Natural killer cell (primary cell): ENCODE data around the gene RFC5. TPM values are rescaled to one million over a fixed set of nuclear protein-coding genes. Genes with fewer than 3 reads are reported as not detected.
A peak's percentile ranks its signal among the peaks of the same experiment; 100 is the strongest.

Experiments
- ATAC-seq, 3 donors: fragments of 150-1000 bp in 2 of 3; fragments of 200-7000 bp in 1 of 3; cut with Tn5 transposase; 1 replicate in 1 of 3; 2 replicates in 2 of 3; pipeline ENCODE4 v1.10.0; 2021; ENCODE audit warnings: mild to moderate bottlenecking in 2 of 3, moderate library complexity in 2 of 3
- DNase-seq, 2 donors: peaks; one replicate each; pipeline versions ENCODE4 v3.0.0 to v3.0.0-alpha.2; 2013 to 2021; ENCODE audit warnings: mixed read lengths in 1 of 2
- H3K27ac ChIP-seq: one replicate; pipeline ENCODE4 v1.5.1; 2013; ENCODE audit warnings: mild to moderate bottlenecking, low read length
- H3K27me3 ChIP-seq: one replicate; pipeline ENCODE4 v1.6.1; 2013; ENCODE audit warnings: low read length; ENCODE audit not compliant: control insufficient read depth, insufficient read depth
- H3K36me3 ChIP-seq: one replicate; pipeline ENCODE4 v1.6.1; 2013; ENCODE audit warnings: low read length; ENCODE audit not compliant: control insufficient read depth, insufficient read depth
- H3K4me1 ChIP-seq: one replicate; pipeline ENCODE4 v1.6.1; 2013; ENCODE audit warnings: low read length; ENCODE audit not compliant: control insufficient read depth, insufficient read depth
- H3K4me3 ChIP-seq: one replicate; pipeline ENCODE4 v1.5.1; 2013; ENCODE audit warnings: low read length
- H3K9me3 ChIP-seq: one replicate; pipeline ENCODE4 v1.6.1; 2013; ENCODE audit warnings: low read length; ENCODE audit not compliant: control insufficient read depth, insufficient read depth
- H3K27ac Mint-ChIP-seq, 2 donors: one replicate each; pipeline ENCODE4 v1.8.0; 2022; ENCODE audit warnings: mild to moderate bottlenecking in 2 of 2, mixed read lengths in 2 of 2, moderate library complexity in 1 of 2
- H3K27me3 Mint-ChIP-seq, 2 donors: one replicate each; pipeline ENCODE4 v1.8.0; 2022; ENCODE audit warnings: low read depth in 2 of 2, mixed read lengths in 2 of 2
- H3K36me3 Mint-ChIP-seq: one replicate; pipeline ENCODE4 v1.8.0; 2022; ENCODE audit warnings: mixed read lengths
- H3K4me1 Mint-ChIP-seq, 2 donors: one replicate each; pipeline ENCODE4 v1.8.0; 2022; ENCODE audit warnings: mixed read lengths in 2 of 2
- H3K4me3 Mint-ChIP-seq: one replicate; pipeline ENCODE4 v1.8.0; 2022; ENCODE audit warnings: mild to moderate bottlenecking, moderate library complexity, mixed read lengths
- H3K9me3 Mint-ChIP-seq, 2 donors: one replicate each; pipeline ENCODE4 v1.8.0; 2022; ENCODE audit warnings: mixed read lengths in 2 of 2
- WGBS: methylation state at CpG from one replicate; pipeline ENCODE4 v1.1.7; 2013; ENCODE audit warnings: missing lambda C conversion rate; ENCODE audit not compliant: insufficient coverage; 5-methylcytosine and 5-hydroxymethylcytosine counted together
- intact Hi-C: fragments of 100-400 bp; cut with micrococcal nuclease; formaldehyde crosslinking; loops from one replicate; pipeline ENCODE4 v1.14.2; 2022
- total RNA-seq, 4 donors: library from RNA; stranded (reverse); fragments of 120-200 nt in 1 of 4; gene quantifications; one replicate each; pipeline versions ENCODE4 v1.2.3 to v1.2.4, GENCODE V29; 2013 to 2022
- TF ChIP-seq, protein P1 (sequence below): fragments of 200-600 bp; IDR thresholded peaks from one replicate; pipeline ENCODE4 v1.8.0; 2022; ENCODE audit warnings: antibody characterized with exemption

The RFC5 gene
- total RNA-seq, 3 donors from 2014 or later (not counting 1 experiment from before 2014, with no cell fraction given) = 11.9 to 19.6 (median 15.8) TPM

GRCh38 chr12:118058881-118059280, 42.4 kb downstream of the RFC5 start:
- peak in 1 of 2 donors; percentile 57 for DNase-seq
- H3K27ac Mint-ChIP-seq = peak overlapping the region; percentile 93 to 95
- Histone ChIP-seq H3K36me3 (no peaks in the 10 kb centered on the region), H3K4me1 (peaks cover 36% of the 10 kb centered on the region), H3K27ac (peak overlapping the region; percentile 97), H3K9me3 (no peaks in the 10 kb centered on the region), H3K4me3 (no peak overlapping the region), H3K27me3 (no peaks in the 10 kb centered on the region)
- TF ChIP-seq, protein P1, sequence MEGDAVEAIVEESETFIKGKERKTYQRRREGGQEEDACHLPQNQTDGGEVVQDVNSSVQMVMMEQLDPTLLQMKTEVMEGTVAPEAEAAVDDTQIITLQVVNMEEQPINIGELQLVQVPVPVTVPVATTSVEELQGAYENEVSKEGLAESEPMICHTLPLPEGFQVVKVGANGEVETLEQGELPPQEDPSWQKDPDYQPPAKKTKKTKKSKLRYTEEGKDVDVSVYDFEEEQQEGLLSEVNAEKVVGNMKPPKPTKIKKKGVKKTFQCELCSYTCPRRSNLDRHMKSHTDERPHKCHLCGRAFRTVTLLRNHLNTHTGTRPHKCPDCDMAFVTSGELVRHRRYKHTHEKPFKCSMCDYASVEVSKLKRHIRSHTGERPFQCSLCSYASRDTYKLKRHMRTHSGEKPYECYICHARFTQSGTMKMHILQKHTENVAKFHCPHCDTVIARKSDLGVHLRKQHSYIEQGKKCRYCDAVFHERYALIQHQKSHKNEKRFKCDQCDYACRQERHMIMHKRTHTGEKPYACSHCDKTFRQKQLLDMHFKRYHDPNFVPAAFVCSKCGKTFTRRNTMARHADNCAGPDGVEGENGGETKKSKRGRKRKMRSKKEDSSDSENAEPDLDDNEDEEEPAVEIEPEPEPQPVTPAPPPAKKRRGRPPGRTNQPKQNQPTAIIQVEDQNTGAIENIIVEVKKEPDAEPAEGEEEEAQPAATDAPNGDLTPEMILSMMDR = no peak
- peak; percentile 53 to 76 (median 72) for ATAC-seq
- 69% methylated on average over 7 of the region's 8 CpGs for WGBS
- no peaks in the 10 kb centered on the region for H3K9me3 Mint-ChIP-seq
- H3K36me3 Mint-ChIP-seq = no peaks in the 10 kb centered on the region
- peaks cover 35 to 45% of the 10 kb centered on the region in 2 donors for H3K4me1 Mint-ChIP-seq
- peak overlapping the region; percentile 90 for H3K4me3 Mint-ChIP-seq
- intact Hi-C loops = no loop called here
- no peaks in the 10 kb centered on the region for H3K27me3 Mint-ChIP-seq

DNA sequence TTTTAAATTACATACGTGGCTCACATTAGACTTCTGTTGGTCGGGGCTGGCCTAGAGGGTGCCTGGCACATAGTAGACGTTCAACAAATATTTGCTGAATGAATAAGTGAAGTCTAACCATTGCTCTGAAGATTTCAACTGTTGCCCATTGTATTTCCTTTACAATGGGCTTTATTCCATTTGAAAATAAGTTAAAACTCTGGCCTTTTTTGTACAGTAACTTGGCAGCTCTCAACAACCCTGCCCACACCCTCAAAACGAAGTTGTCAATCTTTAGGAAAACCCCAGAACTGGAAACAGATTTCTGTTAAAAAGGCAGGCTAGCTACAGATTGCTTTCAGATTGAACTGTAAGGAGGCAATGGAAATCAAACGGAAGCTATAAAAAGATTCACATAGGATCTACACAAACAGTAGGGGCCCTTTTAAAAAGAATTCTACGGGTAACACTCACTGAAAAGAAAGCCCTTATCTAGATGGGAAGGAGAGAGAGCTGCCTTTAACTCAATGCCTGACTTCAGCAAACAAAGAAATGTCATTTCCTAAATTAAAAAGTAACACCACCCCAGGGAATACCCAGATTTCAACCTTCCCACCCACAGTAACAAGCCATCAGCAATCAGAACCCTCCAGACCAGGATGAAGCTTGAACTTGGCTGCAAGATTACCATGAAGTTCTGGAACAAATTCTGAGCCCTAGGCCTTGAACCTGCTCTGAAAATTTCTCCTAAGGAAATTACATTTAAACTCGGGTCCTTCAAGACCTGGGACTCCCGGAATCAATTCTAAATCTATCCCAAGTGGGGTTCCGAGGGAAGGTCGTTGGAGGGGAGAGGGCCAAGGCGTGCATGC, 43.1 kb downstream of the RFC5 start:
- H3K9me3 ChIP-seq = no peaks in the 10 kb centered on the region
- no peaks in the 10 kb centered on the region for H3K36me3 Mint-ChIP-seq
- 61% methylated on average over 6 of the region's 11 CpGs for WGBS
- peak in 1 of 2 donors; percentile 52 for DNase-seq
- H3K27ac ChIP-seq = peak overlapping the region; percentile 97
- peak overlapping the region; percentile 88 for H3K4me3 ChIP-seq
- intact Hi-C loops = loop anchor here (5.0 kb wide), 1 partner anchor 63 kb away; no protein-coding TSS in a partner anchor
- no peaks in the 10 kb centered on the region for H3K27me3 ChIP-seq
- H3K36me3 ChIP-seq = no peaks in the 10 kb centered on the region
- peaks cover 40 to 50% of the 10 kb centered on the region in 2 donors for H3K4me1 Mint-ChIP-seq
- peak overlapping the region; percentile 90 for H3K4me3 Mint-ChIP-seq
- peak overlapping the region; percentile 93 to 95 for H3K27ac Mint-ChIP-seq
- peaks cover 36% of the 10 kb centered on the region for H3K4me1 ChIP-seq
- ATAC-seq = peak; percentile 21 to 38 (median 28)
- H3K9me3 Mint-ChIP-seq = no peaks in the 10 kb centered on the region
- TF ChIP-seq, protein P1 = no peak
- peaks cover 0 to 6% of the 10 kb centered on the region in 2 donors for H3K27me3 Mint-ChIP-seq

DNA sequence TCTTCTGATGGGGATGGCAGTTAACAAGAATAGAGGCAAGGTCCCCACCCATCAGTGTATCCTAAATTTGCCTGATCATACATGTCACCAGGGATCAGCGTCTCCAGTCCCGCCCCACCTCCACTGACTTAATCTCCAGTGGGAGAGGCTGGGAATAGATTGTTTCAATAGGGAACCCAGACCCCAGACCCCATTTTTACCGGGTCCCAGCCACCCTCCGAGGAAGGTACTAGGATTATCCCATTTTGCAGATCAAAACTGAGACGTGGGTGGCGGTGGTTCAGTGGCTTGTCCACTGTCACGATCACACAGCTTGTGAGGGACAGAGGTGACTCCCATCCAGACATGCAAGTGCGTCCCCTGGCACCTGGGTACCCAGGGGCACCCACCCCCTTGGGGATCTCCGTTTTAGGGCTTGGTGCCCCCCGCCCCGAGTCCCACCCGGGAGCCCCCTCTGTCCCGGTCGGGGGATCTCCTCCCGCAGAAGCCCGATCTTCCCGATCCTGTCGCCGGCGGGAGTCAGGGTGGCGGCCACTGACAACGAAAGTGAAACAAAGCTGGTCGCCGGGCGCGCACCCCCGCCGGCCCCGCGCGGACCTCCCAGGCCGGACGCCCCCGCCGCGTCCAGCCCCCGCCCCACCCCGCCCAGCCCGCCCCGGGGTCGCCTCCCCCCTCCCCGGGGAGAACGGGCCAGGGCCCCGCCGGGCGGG, 44.0 kb downstream of the RFC5 start:
- H3K9me3 Mint-ChIP-seq = no peaks in the 10 kb centered on the region
- H3K36me3 Mint-ChIP-seq = no peaks in the 10 kb centered on the region
- Histone ChIP-seq H3K27ac (peak overlapping the region; percentile 97), H3K4me1 (peaks cover 33% of the 10 kb centered on the region), H3K27me3 (no peaks in the 10 kb centered on the region), H3K9me3 (no peaks in the 10 kb centered on the region), H3K4me3 (peak overlapping the region; percentile 88), H3K36me3 (no peaks in the 10 kb centered on the region)
- 2% methylated on average over 42 of the region's 46 CpGs for WGBS
- intact Hi-C loops = loop anchor here (1.0 to 5.0 kb wide), 2 partner anchors 44 to 62 kb away; partner anchors contain the start of gene RFC5
- DNase-seq (peak; percentile 50 to 61), ATAC-seq (peak; percentile 42 to 58 (median 46))
- peaks cover 1 to 14% of the 10 kb centered on the region in 2 donors for H3K27me3 Mint-ChIP-seq
- H3K27ac Mint-ChIP-seq = peak overlapping the region; percentile 93 to 95
- peak overlapping the region; percentile 90 for H3K4me3 Mint-ChIP-seq
- H3K4me1 Mint-ChIP-seq = peaks cover 43 to 55% of the 10 kb centered on the region in 2 donors
- TF ChIP-seq, protein P1 = no peak
